DOHH2 (cell line): ENCODE measurements around the gene CLTC.
A peak's percentile ranks its signal among the peaks of the same experiment; 100 is the strongest.

Experiments used
- H3F3A ChIP-seq: fragments of 200-600 bp; sonication (generic), shearing (Covaris generic); 2 replicates; pipeline ENCODE4 v1.6.0; 2016; ENCODE audit warnings: antibody characterized with exemption, mild to moderate bottlenecking; ENCODE audit not compliant: control insufficient read depth, insufficient read depth
- H3K27ac ChIP-seq: fragments of 200-600 bp; sonication (generic); 2 replicates; pipeline ENCODE4 v1.5.1; 2014; ENCODE audit warnings: low read depth, mild to moderate bottlenecking, low read length, moderate library complexity
- H3K27me3 ChIP-seq: fragments of 200-600 bp; sonication (generic); 2 replicates; pipeline ENCODE4 v1.6.1; 2014; ENCODE audit warnings: mild to moderate bottlenecking, low read length, mixed read lengths; ENCODE audit not compliant: control insufficient read depth
- H3K36me3 ChIP-seq: fragments of 200-600 bp; sonication (generic); 2 replicates; pipeline ENCODE4 v1.6.1; 2014; ENCODE audit warnings: mild to moderate bottlenecking, low read length, moderate library complexity, mixed read lengths; ENCODE audit not compliant: control insufficient read depth
- H3K4me1 ChIP-seq: fragments of 200-600 bp; sonication (generic); 2 replicates; pipeline ENCODE4 v1.6.1; 2014; ENCODE audit warnings: mild to moderate bottlenecking, low read length, mixed read lengths; ENCODE audit not compliant: control insufficient read depth
- H3K4me2 ChIP-seq: fragments of 200-600 bp; sonication (generic); 2 replicates; pipeline ENCODE4 v1.6.0; 2014; ENCODE audit warnings: mild to moderate bottlenecking, low read length, moderate library complexity
- H3K4me3 ChIP-seq: fragments of 200-600 bp; sonication (generic); 2 replicates; pipeline ENCODE4 v1.5.1; 2014; ENCODE audit warnings: mild to moderate bottlenecking, low read length, mixed read lengths
- H3K79me2 ChIP-seq: fragments of 200-600 bp; sonication (generic); 2 replicates; pipeline ENCODE4 v1.6.1; 2014; ENCODE audit warnings: mild to moderate bottlenecking, low read length, mixed read lengths; ENCODE audit not compliant: control insufficient read depth
- H3K9me2 ChIP-seq: fragments of 200-600 bp; sonication (generic); replicated peaks from 2 replicates; pipeline ENCODE4 v1.6.1; 2014; ENCODE audit warnings: mild to moderate bottlenecking, low read length, mixed read lengths; ENCODE audit not compliant: control insufficient read depth
- H3K9me3 ChIP-seq: fragments of 200-600 bp; sonication (generic); 2 replicates; pipeline ENCODE4 v1.6.1; 2014; ENCODE audit warnings: antibody characterized with exemption, low read length, mixed read lengths; ENCODE audit not compliant: control insufficient read depth, insufficient read depth
- H4K20me1 ChIP-seq: fragments of 200-600 bp; sonication (generic); 2 replicates; pipeline ENCODE4 v1.6.0; 2014; ENCODE audit warnings: low read depth, mild to moderate bottlenecking, antibody characterized with exemption, low read length, moderate library complexity; ENCODE audit not compliant: control insufficient read depth, insufficient read depth
- EZH2phosphoT487 ChIP-seq: fragments of 200-600 bp; sonication (generic); IDR thresholded peaks from 2 replicates; pipeline ENCODE4 v1.6.1; 2017; ENCODE audit warnings: borderline replicate concordance, mild to moderate bottlenecking, antibody characterized with exemption, low read length, moderate library complexity, mixed read lengths
- TF ChIP-seq, protein P1 (sequence below): fragments of 200-600 bp; sonication (generic); IDR thresholded peaks from one replicate; pipeline ENCODE4 v1.5.1; 2014; ENCODE audit warnings: antibody characterized with exemption, mild to moderate bottlenecking, low read depth, low read length; ENCODE audit not compliant: poor library complexity, severe bottlenecking

Gene CLTC

GRCh38 chr17:59619035-59619297 is 729 bp upstream of the CLTC start:
- Histone ChIP-seq H4K20me1 (peaks cover 21% of the 10 kb centered on the region), H3K4me1 (peaks cover 41% of the 10 kb centered on the region), H3K9me3 (no peaks in the 10 kb centered on the region), H3K4me3 (peak overlapping the region; percentile 97), H3F3A (peaks cover 26% of the 10 kb centered on the region), H3K9me2 (no peaks in the 10 kb centered on the region), H3K79me2 (peaks cover 68% of the 10 kb centered on the region), H3K27me3 (no peaks in the 10 kb centered on the region), H3K36me3 (peaks cover 40% of the 10 kb centered on the region), H3K4me2 (peak overlapping the region; percentile 94), H3K27ac (peak overlapping the region; percentile 87)
- TF ChIP-seq EZH2phosphoT487: no peak
- TF ChIP-seq, protein P1, sequence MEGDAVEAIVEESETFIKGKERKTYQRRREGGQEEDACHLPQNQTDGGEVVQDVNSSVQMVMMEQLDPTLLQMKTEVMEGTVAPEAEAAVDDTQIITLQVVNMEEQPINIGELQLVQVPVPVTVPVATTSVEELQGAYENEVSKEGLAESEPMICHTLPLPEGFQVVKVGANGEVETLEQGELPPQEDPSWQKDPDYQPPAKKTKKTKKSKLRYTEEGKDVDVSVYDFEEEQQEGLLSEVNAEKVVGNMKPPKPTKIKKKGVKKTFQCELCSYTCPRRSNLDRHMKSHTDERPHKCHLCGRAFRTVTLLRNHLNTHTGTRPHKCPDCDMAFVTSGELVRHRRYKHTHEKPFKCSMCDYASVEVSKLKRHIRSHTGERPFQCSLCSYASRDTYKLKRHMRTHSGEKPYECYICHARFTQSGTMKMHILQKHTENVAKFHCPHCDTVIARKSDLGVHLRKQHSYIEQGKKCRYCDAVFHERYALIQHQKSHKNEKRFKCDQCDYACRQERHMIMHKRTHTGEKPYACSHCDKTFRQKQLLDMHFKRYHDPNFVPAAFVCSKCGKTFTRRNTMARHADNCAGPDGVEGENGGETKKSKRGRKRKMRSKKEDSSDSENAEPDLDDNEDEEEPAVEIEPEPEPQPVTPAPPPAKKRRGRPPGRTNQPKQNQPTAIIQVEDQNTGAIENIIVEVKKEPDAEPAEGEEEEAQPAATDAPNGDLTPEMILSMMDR: no peak

DNA sequence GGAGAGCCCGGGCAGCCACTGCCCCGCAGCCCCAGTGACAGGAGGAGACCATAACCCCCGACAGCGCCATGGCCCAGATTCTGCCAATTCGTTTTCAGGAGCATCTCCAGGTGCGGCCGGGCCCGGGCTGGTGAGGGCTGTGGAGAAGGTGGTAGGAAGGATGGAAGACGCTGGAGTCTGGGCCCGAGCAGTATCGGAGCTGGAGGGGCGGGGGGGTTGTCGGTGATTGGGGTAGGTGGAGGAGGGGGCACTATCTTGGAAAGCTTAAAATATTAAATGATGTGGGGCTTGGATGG is 317 bp downstream of the CLTC start:
- Histone ChIP-seq H3K27ac (peak overlapping the region; percentile 87), H3K9me2 (no peaks in the 10 kb centered on the region), H3K9me3 (no peaks in the 10 kb centered on the region), H3K27me3 (no peaks in the 10 kb centered on the region), H3K36me3 (peaks cover 45% of the 10 kb centered on the region), H3K4me1 (peaks cover 50% of the 10 kb centered on the region), H3K4me2 (peak overlapping the region; percentile 94), H3K79me2 (peaks cover 79% of the 10 kb centered on the region), H3F3A (peaks cover 22% of the 10 kb centered on the region), H3K4me3 (peak overlapping the region; percentile 97), H4K20me1 (peaks cover 25% of the 10 kb centered on the region)
- no peak for TF ChIP-seq EZH2phosphoT487
- TF ChIP-seq, protein P1: no peak

- no peak for TF ChIP-seq EZH2phosphoT487
- TF ChIP-seq, protein P1: no peak
Observed at GRCh38 chr17:59620518-59621259, 994 bp downstream of the CLTC start.

More at GRCh38 chr17:59620518-59621259, 994 bp downstream of the CLTC start:
- no peaks in the 10 kb centered on the region for H3K9me3 ChIP-seq
- H3K9me2 ChIP-seq: no peaks in the 10 kb centered on the region
- H4K20me1 ChIP-seq: peaks cover 28% of the 10 kb centered on the region
- peak overlapping the region; percentile 87 for H3K27ac ChIP-seq
- peaks cover 86% of the 10 kb centered on the region for H3K79me2 ChIP-seq
- H3K27me3 ChIP-seq: no peaks in the 10 kb centered on the region
- peaks cover 57% of the 10 kb centered on the region for H3K4me1 ChIP-seq
- peak overlapping the region; percentile 97 for H3K4me3 ChIP-seq
- peak overlapping the region; percentile 94 for H3K4me2 ChIP-seq
- H3K36me3 ChIP-seq: peaks cover 51% of the 10 kb centered on the region
- peaks cover 22% of the 10 kb centered on the region for H3F3A ChIP-seq
